HG03378 (cell line): ENCODE measurements around the gene TPK1.
A peak's percentile ranks its signal among the peaks of the same experiment; 100 is the strongest.

Experiments
- ATAC-seq: cut with Tn5 transposase; IDR thresholded peaks from one replicate; pipeline ENCODE4 v1.9.1; 2021; ENCODE audit warnings: mild to moderate bottlenecking, moderate library complexity; ENCODE audit not compliant: unreplicated experiment

TPK1 gene

DNA sequence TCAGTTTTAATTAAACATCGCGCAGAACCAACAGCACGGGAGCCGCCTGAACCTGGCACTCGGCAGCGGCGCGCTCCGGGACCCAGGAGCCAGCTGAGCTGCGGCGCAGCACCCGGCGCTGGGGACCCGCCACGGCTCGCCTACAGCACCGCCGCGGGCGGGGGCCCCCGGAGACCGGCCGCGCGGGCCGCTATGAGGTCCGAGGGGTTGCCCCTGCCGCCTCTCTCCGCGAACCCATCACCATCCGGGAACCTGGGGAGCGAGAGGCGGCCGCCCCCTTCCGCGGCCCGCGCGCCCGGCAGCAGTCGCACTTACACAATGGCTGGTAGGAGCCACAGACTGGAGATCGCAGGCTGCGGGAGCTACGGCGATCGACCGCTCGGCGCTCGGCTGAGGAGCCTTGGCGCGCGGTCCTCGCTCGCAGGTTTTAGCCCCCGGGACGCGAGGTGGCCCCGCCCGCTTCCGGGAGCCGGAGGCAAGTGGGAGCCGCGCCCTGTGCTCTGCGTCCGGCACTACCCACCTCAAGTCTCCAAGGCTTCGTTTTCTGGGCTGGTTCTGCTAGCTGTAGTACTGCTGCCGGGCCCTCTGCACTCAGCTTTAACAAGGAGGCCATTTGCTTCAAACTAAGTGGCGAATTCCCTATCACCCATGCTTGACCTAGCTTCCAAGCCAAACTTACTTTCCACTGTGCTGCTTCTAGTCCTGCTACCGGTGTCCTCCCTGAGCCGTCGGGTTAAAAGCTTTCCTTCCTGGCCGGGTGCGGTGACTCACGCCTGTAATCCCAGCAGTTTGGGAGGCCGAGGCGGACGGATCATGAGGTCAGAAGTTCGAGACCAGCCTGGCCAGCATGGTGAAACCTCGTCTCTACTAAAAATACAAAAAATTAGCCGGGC is at the start of gene TPK1:
Gene TPK1, minus strand, starts transcription at position 402 of the 893 bp plus-strand sequence. CDS start 451 bp downstream, outside the sequence.
- peak; percentile 82 for ATAC-seq

DNA sequence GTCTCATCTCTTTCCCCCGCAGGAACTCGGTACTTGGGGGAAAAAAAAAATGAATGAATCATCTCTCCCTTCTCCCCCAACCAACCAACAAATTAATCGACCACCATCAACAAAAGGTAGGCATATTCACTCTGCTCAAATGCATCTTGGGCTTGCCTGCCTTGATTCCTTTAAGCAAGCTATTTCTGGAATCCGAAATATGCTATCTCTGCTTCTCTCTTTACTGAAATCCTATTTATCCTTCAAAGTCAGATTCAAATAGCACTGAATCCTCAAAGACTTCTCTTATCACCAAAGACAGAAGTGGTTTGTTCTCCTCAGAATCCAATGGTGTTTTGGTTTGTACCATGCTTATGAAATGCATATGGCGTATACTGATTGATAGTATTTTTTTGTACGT is 49.6 kb upstream of the TPK1 start:
- ATAC-seq, result no peak

DNA sequence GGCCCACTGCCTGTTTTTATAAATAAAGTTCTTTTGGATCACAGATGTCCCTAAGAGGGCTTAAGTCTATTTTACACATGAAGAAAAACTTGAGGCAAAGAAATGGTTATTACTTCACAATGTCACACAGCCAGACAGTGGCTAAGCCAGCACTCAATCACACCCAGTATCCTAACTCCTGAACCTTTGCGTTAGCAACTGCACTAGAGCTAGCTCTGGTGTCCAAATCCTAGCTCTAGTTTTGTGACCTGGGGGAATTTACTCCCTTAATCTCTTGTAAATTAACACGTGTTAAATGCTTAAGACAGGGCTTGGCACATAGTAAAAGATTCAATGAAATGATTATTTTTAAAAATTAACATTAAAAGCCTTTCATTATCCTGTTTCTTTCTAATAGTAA is 49.0 kb upstream of the TPK1 start:
- no peak for ATAC-seq

DNA sequence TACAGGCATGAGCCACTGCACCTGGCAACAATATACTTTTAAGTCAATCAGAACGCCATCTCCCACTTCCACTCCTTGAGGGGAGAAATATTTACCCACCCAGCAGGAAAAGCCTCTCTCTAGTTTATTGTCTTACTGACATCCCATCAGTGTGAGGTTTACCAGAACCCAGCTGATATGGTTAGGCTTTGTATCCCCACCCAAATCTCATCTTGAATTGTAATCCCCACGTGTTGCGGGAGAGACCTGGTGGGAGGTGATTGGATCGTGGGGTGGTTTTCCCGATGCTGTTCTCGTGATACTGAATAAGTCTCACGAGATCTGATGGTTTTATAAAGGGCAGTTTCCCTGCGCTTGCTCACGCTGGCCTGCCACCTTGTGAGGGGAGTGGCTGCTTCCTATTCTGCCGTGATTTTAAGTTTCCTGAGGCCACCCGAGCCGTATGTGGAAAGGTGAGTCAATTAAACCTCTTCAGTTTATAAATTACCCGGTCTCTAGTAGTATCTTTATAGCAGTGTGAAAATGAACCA is 37.5 kb upstream of the TPK1 start:
- ATAC-seq, result no peak

DNA sequence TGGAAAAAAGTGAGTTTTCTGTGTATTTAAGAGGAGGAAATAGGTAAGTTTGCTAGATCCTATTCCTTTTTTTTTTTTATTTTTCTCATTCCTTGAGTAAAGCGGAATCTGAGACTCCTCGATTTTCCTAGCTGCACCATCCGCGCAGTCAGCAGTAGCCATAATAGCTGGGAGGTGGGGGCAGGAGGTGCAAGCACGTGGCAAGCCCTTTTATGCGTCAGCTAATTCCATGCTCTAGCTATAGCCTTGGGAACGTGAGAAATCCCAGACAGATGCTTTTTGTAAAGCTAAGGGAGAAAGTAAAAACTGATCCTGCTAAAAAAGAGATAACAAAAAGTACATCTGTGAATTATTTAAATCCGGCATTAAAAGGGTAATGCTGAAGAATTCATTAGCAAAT is 33.2 kb upstream of the TPK1 start:
- no peak for ATAC-seq

DNA sequence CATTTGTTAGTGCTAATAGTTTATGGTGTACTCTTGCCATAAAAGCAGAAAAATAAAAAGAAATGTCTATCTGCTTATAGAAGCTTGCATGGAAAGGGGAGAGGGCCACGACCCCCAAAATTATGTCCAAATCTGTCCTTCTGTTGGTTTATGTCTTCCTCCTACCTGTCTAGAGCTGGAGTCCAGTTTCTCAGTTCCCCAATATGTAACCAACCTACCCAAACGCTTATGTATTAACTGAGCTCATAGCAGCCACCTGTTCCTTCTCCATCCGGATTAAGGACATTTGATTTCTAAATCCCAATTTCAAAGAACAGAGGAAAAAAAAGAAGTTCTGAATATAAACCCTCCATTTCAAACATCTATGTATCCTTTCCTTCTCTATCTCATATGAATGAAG is 30.3 kb upstream of the TPK1 start:
- ATAC-seq, result no peak

DNA sequence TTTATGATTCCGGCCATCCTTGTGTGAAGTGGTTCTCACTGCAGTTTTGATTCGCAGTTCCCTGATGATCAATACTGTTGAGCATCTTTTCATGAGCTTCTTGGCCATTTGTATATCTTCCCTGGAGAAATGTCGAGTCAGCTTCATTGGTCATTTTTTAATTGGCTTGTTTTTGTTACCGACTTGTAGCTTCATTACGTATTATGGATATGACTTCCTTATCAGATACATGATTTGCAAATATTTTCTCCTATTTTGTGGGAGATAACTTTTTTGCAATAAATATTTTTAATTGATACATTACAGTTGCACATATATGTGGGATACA is 27.4 kb upstream of the TPK1 start:
- no peak for ATAC-seq

DNA sequence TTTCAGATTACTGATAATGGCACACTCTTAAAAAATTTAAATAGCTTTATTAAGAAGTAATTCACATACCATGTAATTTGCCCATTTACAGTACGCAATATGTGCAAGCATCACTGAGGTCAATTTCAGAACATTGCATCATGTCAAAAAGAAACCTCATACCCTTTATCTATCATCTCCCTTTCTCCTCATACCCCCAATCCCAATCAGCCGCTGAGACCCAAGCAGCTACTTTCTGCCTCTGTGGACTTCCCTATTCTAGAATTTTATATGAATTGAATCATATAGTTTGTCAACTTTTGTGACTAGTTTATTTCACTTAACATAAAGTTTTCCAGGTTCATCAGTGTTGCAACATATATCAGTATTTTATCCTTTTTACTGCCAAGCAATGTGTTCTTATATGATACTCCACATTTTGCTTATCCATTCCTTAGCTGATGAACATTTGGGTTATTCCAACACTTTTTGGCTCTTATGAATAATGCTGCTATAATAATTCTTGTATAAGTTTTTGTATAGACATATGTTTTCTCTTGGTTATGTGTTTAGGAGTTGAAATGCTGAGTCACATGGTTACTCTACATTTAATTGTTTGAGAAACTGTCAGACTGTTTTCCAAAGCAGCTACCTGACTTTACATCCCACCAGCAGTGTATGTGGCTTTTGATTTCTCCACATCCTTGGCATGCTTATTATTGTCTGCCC is 26.9 kb upstream of the TPK1 start:
- ATAC-seq, result no peak

DNA sequence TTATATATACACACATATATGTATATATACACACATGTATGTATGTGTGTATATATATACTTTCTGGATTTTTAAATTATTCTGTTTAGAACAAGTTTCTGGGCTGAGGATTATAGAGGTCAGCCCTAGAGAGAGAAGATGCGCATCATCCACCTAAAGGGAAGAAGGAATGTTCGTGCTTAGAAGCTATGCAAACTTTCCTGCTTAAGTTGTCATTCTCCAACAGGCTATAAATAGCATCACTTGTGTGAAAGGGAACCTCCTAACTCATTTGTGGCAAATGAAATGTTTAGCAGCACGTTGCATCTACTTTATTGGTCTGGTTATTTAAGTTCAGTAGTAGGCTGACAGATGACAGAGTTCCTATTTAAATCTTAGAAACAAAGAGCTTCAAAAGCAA is 23.9 kb upstream of the TPK1 start:
- ATAC-seq, result no peak

DNA sequence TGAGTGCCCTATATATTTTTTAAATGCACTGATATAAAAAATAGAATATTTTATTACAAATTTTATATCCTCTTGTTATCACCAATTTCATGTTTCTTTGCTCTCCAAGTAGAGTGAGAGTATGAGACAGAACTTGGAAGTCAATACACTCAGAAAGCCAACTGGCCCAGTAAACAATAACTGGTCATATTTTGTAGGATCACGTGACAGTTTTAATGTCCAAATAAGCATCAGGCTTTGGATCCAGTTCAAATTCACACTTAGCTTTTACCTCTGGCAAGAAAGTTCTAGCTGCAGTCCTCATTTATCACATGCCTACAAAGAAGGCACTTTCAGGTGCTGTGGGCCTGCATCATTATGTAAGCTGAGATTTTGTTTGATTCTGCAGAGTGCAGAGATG is 21.6 kb upstream of the TPK1 start:
- ATAC-seq, result no peak

DNA sequence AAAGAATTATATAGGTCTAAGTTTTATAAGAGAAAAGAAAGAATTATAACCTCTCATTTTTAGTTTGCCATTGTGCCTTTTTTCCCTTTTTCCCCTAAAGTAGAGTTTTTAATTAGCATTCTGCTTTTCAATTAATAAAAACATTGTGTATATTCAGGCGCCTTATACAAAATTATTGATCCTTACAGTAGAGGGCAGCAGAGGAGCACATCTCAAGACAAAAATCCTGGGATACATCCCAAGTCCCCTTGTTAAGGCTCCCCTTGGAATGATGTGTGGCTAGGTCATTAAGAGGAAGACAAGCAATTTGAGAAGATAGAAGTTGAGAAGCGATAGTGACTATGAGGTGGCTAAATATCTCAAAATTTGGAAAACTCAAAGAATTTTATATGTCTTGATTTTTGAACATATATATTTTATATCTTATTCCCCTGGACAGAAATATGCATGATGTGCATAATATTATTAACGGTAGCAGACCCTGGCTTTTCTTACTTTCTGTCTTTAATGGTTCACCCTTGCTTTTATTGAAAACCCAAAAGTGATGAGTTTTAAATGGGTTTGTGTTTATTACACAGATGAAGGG is 19.1 kb upstream of the TPK1 start:
- ATAC-seq, result no peak

DNA sequence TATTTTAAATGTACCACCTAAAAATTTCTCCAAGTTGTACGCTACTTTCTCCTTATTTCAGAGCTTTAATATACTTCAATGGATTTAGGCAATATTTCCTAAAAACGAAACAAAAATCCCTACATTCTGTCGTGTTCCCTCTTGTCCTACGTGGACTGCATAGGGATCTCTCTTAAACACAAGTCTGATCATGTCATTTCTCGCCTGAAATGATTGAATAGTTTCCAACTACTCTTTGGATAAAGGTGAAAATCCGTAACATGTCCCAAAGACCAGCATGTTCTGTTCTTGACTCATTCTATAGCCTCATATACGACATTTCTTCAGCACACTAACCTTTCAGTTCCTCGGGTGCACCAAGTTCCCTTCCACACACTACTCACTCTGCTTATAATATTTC is 17.7 kb upstream of the TPK1 start:
- no peak for ATAC-seq

DNA sequence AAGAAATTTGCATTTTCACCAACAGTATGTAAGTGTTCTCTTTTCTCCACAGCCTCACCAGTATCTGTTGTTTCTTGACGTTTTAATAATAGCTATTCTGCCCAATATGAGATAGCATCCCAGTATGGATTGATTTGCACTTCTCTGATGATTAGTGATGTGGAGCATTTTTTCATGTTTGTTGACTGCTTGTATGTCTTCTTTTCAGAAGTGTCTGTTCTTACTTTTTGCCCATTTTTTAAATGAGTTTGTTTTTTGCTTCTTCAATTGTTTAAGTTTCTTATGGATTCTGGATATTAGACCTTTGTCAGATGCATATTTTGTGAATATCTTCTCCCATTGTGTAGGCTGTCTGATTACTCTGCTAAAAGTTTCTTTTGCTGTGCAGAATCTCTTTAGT is 12.2 kb upstream of the TPK1 start:
- ATAC-seq, result no peak

DNA sequence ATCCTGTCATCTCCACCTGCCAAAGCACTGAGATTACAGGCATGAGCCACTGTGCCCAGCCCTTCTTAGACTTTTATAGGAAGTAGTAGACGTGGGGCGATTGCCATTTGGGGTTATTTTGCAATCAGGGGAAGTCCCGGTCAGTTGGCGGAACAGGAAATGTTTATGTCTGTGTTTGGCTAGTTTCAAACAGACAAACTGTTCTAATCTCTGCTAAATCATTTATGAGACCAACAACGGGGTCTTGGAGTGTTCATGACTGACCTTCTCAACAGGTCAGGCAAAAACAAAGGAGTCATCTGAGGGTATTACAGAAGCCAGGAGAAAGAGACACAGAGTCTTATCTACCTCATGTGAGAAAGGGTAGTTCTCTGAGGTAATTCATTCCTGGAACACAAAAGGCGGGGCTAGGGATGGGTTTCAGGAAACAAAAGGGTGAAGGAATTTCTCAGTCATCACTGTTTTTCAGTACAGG is 6.6 kb upstream of the TPK1 start:
- peak; percentile 95 for ATAC-seq

DNA sequence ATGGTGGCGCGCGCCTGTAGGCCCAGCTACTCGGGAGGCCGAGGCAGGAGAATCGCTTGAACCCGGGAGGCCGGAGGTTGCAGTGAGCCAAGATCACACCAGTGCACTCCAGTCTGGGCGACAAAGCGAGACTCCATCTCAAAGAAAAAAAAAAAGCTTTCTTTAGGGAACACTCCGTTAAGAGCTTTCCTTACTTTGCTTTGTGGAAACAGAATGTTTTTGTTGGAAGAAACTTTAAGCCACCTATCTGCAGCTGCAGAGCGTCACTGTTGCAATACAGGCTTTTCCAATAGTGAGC is 641 bp upstream of the TPK1 start:
- no peak for ATAC-seq

DNA sequence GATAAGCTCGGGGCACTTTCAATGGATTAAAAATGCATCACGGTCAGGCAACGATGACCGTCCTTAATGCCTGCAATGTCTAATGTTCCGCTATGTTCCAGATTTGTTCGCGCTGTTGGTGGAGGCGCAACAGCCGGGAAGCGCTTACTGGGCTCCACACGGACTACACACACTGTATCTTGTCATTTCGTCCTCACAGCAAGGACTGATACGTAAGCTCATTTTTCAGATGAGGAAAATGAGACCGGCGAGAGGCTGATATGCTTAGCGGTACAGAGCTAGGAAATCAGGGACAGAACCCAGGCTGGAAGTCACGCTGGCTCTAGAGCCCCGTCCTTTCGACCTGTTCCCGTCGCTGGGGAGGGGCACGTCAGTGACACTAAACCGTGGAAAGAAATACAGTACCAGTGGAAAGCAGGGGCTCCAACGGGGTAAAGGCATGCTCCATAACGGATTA is 670 bp downstream of the TPK1 start:
- peak; percentile 35 for ATAC-seq

DNA sequence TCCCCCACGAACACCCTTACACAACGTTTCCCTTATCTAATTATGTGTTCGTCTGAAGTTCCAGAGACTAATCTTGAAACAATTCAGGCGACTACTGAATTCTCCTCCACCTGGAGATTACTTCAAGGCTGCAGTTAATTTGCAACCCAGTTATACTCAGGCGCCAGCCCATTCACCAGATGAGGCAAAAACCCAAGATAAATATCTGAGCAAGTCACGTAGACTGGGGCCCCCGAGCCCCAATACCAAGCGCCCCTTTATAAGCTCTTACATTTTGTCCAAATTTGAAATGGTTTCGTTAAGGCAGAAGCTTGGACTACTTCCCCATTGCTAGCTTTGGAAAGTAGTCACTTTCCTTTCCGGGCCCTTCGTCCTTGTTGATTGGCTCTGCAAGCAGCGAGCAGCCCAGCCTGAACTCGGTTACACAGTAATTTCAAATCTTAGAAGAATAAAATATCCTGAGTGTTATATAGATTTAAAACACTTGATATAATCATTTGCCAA is 1.2 kb downstream of the TPK1 start:
- ATAC-seq, result peak; percentile 38

DNA sequence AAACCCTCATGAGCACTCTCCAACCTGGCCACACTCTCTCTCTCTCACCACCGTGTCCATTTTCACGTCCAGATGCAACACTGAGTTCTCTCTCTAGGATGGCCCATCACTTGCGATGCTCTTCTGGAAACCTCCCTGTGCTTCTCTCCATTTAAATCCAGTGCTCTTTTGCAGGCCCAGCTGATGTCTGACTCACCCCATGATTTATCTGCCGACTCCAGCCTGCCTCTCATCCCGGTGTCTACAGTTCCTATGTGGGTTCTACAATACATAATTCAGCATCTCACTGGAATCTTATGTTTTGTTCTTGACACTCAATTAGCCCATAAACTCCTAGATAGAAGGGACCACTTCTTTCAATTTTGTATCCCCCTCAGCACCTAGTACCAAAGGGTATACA is 5.0 kb downstream of the TPK1 start:
- ATAC-seq, result no peak

DNA sequence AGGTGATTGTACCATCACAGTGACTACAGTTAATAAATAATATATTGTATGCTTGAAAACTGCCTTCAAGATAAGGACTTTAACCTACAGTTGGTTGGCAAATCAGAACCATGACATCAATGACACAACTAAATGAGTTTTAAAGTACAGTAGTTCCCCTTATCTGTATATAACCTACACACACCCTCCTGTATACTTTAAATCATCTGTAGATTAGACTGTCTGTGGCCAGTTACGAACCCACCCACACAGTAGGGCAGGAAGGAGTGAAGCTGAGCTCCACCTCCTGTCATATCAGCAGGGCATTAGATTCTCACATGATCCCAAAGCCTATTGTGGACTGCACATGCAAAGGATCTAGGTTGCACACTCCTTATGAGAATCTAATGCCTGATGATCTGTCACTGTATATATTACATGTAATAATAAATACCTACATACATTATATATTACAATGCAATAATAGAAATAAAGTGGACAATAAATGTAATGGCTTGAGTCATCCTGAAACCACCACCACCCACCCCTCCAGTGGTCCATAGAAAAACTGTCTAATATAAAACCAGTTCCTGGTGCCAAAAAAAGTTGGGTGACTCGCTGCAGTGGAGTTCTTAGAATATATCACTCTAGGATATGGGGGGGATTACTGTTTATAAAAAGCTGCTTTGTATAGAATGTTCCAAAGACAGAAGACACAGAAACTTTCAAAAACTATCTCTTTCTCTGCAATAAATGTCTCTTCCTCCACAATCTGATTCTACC is 5.6 kb downstream of the TPK1 start:
- ATAC-seq, result no peak

DNA sequence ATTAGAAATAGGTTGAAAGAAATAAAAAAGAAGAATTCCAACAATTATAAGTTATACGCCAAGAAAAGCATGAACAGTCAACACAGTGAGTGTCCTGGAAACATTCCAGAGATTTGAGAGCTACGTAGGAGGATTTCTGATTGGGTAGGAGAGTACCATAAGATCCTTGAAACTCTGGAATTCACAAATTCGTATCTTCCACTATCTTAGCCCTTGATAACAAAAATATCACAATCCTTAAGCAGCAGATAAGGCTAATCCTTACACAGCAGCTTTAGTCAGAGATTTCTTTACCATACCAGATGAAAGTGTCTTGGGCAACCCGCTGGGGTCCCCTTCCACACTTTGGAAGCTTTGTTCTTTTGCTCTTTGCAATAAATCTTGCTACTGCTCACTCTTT is 8.2 kb downstream of the TPK1 start:
- ATAC-seq, result no peak

DNA sequence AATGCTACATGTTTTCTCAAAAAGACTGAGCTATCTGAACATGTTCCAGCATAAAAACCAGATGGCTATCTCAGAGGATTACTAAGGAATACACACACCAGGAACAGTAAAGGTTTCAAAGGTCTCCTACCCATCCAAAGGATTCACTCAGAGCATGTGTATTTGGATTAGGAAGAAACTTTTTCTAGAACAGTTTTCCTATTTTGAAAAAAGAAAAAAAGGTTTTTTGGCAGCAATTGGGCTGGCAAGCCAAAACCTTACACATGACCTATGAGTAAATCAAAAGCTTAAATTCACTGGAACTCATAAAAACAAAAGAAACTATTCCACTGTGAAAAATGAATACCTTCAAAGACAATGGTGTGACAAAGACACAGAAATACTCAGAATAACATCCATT is 9.6 kb downstream of the TPK1 start:
- ATAC-seq, result no peak
